HG02588 (cell line): Measurements from ENCODE around the gene TGFB1I1.

Source experiments
- ATAC-seq: cut with Tn5 transposase; IDR thresholded peaks from one replicate; pipeline ENCODE4 v1.9.1; 2021; ENCODE audit warnings: mild to moderate bottlenecking, moderate library complexity; ENCODE audit not compliant: unreplicated experiment

Gene TGFB1I1

GRCh38 chr16:31451681-31452351 lies 20.1 kb upstream of the TGFB1I1 start:
- ATAC-seq, result no peak

GRCh38 chr16:31452631-31453106 lies 19.3 kb upstream of the TGFB1I1 start:
- no peak for ATAC-seq

GRCh38 chr16:31453255-31454204 lies 18.4 kb upstream of the TGFB1I1 start:
- ATAC-seq, result no peak

GRCh38 chr16:31455601-31456314 lies 16.2 kb upstream of the TGFB1I1 start:
- ATAC-seq, result no peak

- no peak for ATAC-seq
Measured at GRCh38 chr16:31456988-31457360, 15.0 kb upstream of the TGFB1I1 start.

GRCh38 chr16:31458073-31458843 lies 13.7 kb upstream of the TGFB1I1 start:
- peak; percentile 3 for ATAC-seq

GRCh38 chr16:31458844-31459686 lies 12.9 kb upstream of the TGFB1I1 start, which contains the start of gene ARMC5:
ARMC5 (plus strand) TSS chr16:31459501; CDS start chr16:31459525, 24 bp downstream.
- ATAC-seq, result peak; percentile 70

- ATAC-seq, result peak; percentile 68
Measured at GRCh38 chr16:31459687-31460581, 12.0 kb upstream of the TGFB1I1 start.

- no peak for ATAC-seq
Measured at GRCh38 chr16:31460582-31461002, 11.4 kb upstream of the TGFB1I1 start.

- ATAC-seq, result no peak
Measured at GRCh38 chr16:31461201-31461920, 10.6 kb upstream of the TGFB1I1 start.

- ATAC-seq, result no peak
Measured at GRCh38 chr16:31461921-31462804, 9.8 kb upstream of the TGFB1I1 start.

GRCh38 chr16:31464348-31464769 lies 7.6 kb upstream of the TGFB1I1 start:
- no peak for ATAC-seq

GRCh38 chr16:31464781-31465260 lies 7.1 kb upstream of the TGFB1I1 start:
- ATAC-seq, result no peak

- no peak for ATAC-seq
Measured at GRCh38 chr16:31465788-31466370, 6.1 kb upstream of the TGFB1I1 start.

- no peak for ATAC-seq
Measured at GRCh38 chr16:31466381-31466841, 5.5 kb upstream of the TGFB1I1 start.

GRCh38 chr16:31467151-31467773 lies 4.7 kb upstream of the TGFB1I1 start:
- ATAC-seq, result no peak
